HG03457 (cell line): ENCODE data around the gene CLSTN2.

Experiments
- ATAC-seq: cut with Tn5 transposase; IDR thresholded peaks from one replicate; pipeline ENCODE4 v1.9.1; 2021; ENCODE audit warnings: moderate number of reproducible peaks; ENCODE audit not compliant: unreplicated experiment

Gene CLSTN2

GRCh38 chr3:140051019-140051957 lies 116.3 kb downstream of the CLSTN2 start:
- ATAC-seq: no peak

GRCh38 chr3:140052771-140053702 lies 118.1 kb downstream of the CLSTN2 start:
- no peak for ATAC-seq

GRCh38 chr3:140053794-140054193 lies 118.8 kb downstream of the CLSTN2 start:
- no peak for ATAC-seq

- ATAC-seq: no peak
Measured at GRCh38 chr3:140055092-140055791, 120.3 kb downstream of the CLSTN2 start.

GRCh38 chr3:140056047-140056446 lies 121.1 kb downstream of the CLSTN2 start:
- ATAC-seq: no peak

- no peak for ATAC-seq
Measured at GRCh38 chr3:140061211-140061610, 126.2 kb downstream of the CLSTN2 start.

- no peak for ATAC-seq
Measured at GRCh38 chr3:140062461-140062860, 127.5 kb downstream of the CLSTN2 start.

- ATAC-seq: no peak
Measured at GRCh38 chr3:140067487-140067886, 132.5 kb downstream of the CLSTN2 start.

- no peak for ATAC-seq
Measured at GRCh38 chr3:140068494-140069017, 133.6 kb downstream of the CLSTN2 start.

- ATAC-seq: no peak
Measured at GRCh38 chr3:140073278-140074045, 138.5 kb downstream of the CLSTN2 start.

- ATAC-seq: no peak
Measured at GRCh38 chr3:140076552-140076951, 141.6 kb downstream of the CLSTN2 start.

GRCh38 chr3:140077406-140077805 lies 142.4 kb downstream of the CLSTN2 start:
- ATAC-seq: no peak

- no peak for ATAC-seq
Measured at GRCh38 chr3:140078343-140078742, 143.4 kb downstream of the CLSTN2 start.

GRCh38 chr3:140078940-140079339 lies 144.0 kb downstream of the CLSTN2 start:
- ATAC-seq: no peak

- no peak for ATAC-seq
Measured at GRCh38 chr3:140081887-140082286, 146.9 kb downstream of the CLSTN2 start.

- ATAC-seq: no peak
Measured at GRCh38 chr3:140085001-140085400, 150.0 kb downstream of the CLSTN2 start.

GRCh38 chr3:140086642-140087041 lies 151.7 kb downstream of the CLSTN2 start:
- ATAC-seq: no peak

- ATAC-seq: no peak
Measured at GRCh38 chr3:140088058-140088457, 153.1 kb downstream of the CLSTN2 start.

GRCh38 chr3:140088513-140088912 lies 153.5 kb downstream of the CLSTN2 start:
- ATAC-seq: no peak
